ENCODE data around the gene TAS1R2. TPM values are rescaled to one million over a fixed set of nuclear protein-coding genes. Genes with fewer than 3 reads are reported as not detected.
"Not testable (repeated sequence)": the region's sequence is repeated elsewhere in the genome, so short reads cannot be mapped to it uniquely, and the experiment has no call there.

The TAS1R2 gene
- total and polyA plus RNA-seq, 7 donors = not detected

- no peak overlapping the region for H3K4me3 ChIP-seq
- no peaks in the 10 kb centered on the region for H3K9me3 ChIP-seq
- DNase-seq (no peak), ATAC-seq (no peak)
- no peak overlapping the region for H3K27ac ChIP-seq
- TF ChIP-seq, protein P1, sequence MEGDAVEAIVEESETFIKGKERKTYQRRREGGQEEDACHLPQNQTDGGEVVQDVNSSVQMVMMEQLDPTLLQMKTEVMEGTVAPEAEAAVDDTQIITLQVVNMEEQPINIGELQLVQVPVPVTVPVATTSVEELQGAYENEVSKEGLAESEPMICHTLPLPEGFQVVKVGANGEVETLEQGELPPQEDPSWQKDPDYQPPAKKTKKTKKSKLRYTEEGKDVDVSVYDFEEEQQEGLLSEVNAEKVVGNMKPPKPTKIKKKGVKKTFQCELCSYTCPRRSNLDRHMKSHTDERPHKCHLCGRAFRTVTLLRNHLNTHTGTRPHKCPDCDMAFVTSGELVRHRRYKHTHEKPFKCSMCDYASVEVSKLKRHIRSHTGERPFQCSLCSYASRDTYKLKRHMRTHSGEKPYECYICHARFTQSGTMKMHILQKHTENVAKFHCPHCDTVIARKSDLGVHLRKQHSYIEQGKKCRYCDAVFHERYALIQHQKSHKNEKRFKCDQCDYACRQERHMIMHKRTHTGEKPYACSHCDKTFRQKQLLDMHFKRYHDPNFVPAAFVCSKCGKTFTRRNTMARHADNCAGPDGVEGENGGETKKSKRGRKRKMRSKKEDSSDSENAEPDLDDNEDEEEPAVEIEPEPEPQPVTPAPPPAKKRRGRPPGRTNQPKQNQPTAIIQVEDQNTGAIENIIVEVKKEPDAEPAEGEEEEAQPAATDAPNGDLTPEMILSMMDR (IDR thresholded peaks at IDR 0.05) = no peak
- H3K4me1 ChIP-seq = no peaks in the 10 kb centered on the region
- intact Hi-C loops (cut with DNase I) = loop anchor here in 1 of 2 donors (5.0 kb wide), 1 partner anchor 275 kb away; no protein-coding TSS in a partner anchor
- peaks cover 0 to 46% of the 10 kb centered on the region in 2 donors for H3K36me3 ChIP-seq (ENCODE audit: insufficient read depth in 1 of 2, low read depth in 1 of 2)
- no peaks in the 10 kb centered on the region for H3K27me3 ChIP-seq (ENCODE audit: insufficient read depth in 3 of 3, low read length in 2 of 3)
- WGBS, 3 donors = 88 to 90% (median 89%) methylated on average over 8 of the region's 8 CpGs
Observed at GRCh38 chr1:18872071-18872611, 12.7 kb upstream of the TAS1R2 start.

- no peak for ATAC-seq
- intact Hi-C loops (cut with DNase I) = loop anchor here in 1 of 2 donors (5.0 kb wide), 1 partner anchor 274 kb away; no protein-coding TSS in a partner anchor
- whole genome bisulfite sequencing, 3 donors = 81 to 83% (median 81%) methylated on average over 7 of the region's 7 CpGs
Observed at GRCh38 chr1:18871401-18872070, 12.1 kb upstream of the TAS1R2 start.

DNA sequence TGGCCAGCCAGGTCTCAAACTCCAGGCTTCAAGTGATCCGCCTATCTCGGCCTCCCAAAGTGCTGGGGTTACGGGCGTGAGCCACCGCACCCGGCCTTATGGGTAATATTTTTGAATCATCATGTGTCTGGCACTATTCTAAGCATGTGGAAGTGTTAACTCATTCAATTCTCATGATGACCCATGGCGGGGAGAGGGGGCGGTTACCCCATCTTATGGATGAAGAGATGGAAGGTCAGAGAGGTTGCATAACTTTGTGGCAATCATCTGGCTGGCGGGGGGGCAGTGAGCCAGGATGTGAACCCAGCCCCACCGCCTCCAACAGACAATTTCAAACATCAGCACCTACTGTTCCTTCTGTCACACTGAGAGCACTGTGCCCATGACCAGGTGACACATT, 11.5 kb upstream of the TAS1R2 start:
- WGBS, 3 donors = 85 to 96% (median 86%) methylated on average over 10 of the region's 10 CpGs
- no peaks in the 10 kb centered on the region for H3K4me1 ChIP-seq
- no peak overlapping the region for H3K27ac ChIP-seq
- no peak overlapping the region for H3K4me3 ChIP-seq
- intact Hi-C loops (cut with DNase I) = loop anchor here in 1 of 2 donors (5.0 kb wide), 1 partner anchor 274 kb away; no protein-coding TSS in a partner anchor
- peaks cover 0 to 34% of the 10 kb centered on the region in 2 donors for H3K36me3 ChIP-seq (ENCODE audit: insufficient read depth in 1 of 2, low read depth in 1 of 2)
- TF ChIP-seq, protein P1 (IDR thresholded peaks at IDR 0.05) = no peak
- DNase-seq = no peak
- no peaks in the 10 kb centered on the region for H3K9me3 ChIP-seq
- H3K27me3 ChIP-seq (ENCODE audit: insufficient read depth in 3 of 3, low read length in 2 of 3) = no peaks in the 10 kb centered on the region
- ATAC-seq = no peak

More at GRCh38 chr1:18871401-18872070, 12.1 kb upstream of the TAS1R2 start:
- Histone ChIP-seq H3K4me3 (no peak overlapping the region), H3K36me3 (ENCODE audit: insufficient read depth in 1 of 2, low read depth in 1 of 2) (peaks cover 0 to 40% of the 10 kb centered on the region in 2 donors), H3K27me3 (ENCODE audit: insufficient read depth in 3 of 3, low read length in 2 of 3) (no peaks in the 10 kb centered on the region), H3K9me3 (no peaks in the 10 kb centered on the region), H3K4me1 (no peaks in the 10 kb centered on the region), H3K27ac (no peak overlapping the region)
- TF ChIP-seq, protein P1 (IDR thresholded peaks at IDR 0.05) = no peak
- no peak for DNase-seq

DNA sequence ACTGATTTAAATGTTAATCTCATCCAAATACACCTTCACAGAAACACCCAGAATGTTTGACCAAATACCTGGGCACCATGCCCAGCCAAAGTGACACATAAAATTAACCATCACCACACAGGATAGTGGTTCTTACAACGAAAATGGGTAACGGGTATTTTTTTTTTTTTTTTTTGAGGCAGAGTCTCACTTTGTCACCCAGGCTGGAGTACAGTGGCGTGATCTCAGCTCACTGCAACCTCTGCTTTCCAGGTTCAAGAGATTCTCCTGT, 11.1 kb upstream of the TAS1R2 start:
- not testable (repeated sequence) for H3K9me3 ChIP-seq; H3K27me3 ChIP-seq (ENCODE audit: insufficient read depth in 3 of 3, low read length in 2 of 3); ATAC-seq; H3K4me3 ChIP-seq; H3K27ac ChIP-seq; H3K4me1 ChIP-seq; DNase-seq
- WGBS, 3 donors = 73 to 85% (median 82%) methylated on average over 3 of the region's 3 CpGs
- intact Hi-C loops (cut with DNase I) = loop anchor here in 1 of 2 donors (5.0 kb wide), 1 partner anchor 273 kb away; no protein-coding TSS in a partner anchor
- peaks cover 0 to 30% of the 10 kb centered on the region in 2 donors for H3K36me3 ChIP-seq (ENCODE audit: insufficient read depth in 1 of 2, low read depth in 1 of 2)

DNA sequence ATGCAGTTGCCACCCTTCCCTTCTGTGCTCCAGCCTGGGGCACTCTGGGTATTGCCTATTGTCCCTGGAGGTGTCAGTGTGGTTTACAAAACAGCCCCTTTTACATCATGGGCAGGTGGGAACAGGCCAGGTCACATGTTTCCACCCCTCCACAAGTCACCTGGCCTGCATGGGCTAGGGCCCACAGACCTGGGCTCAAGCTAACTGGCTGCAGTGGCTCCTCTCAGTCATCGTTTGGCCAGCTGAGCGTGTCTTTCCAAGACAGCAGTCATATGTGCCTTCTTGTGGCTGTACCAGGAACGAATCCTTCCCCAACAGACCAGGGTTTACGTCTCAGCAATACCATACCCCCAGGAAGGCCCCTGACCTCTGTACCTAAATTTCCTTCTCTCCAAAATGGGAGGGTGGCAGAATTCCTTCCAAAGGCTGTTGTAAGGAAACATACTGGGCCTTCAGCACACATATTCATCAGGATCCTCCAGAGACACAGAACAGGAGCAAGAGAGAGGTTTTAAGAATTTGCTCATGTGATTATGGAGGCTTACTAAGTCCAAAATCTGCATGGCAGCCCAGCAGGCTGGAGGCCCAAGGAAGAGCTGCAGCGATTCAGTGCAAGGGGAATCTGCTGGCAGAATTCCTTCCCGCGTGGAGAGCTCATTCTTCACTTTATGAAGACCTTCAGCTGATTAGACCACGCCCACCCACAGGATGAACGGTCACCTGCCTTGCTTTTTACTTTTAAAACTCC, 10.6 kb upstream of the TAS1R2 start:
- intact Hi-C loops (cut with DNase I) = loop anchor here in 1 of 2 donors (5.0 kb wide), 1 partner anchor 273 kb away; no protein-coding TSS in a partner anchor
- 70 to 78% (median 73%) methylated on average over 9 of the region's 9 CpGs for WGBS, 3 donors
- TF ChIP-seq, protein P1 (IDR thresholded peaks at IDR 0.05) = no peak
- H3K4me3 ChIP-seq = no peak overlapping the region
- no peaks in the 10 kb centered on the region for H3K9me3 ChIP-seq
- ATAC-seq = no peak
- H3K36me3 ChIP-seq (ENCODE audit: insufficient read depth in 1 of 2, low read depth in 1 of 2) = peaks cover 0 to 28% of the 10 kb centered on the region in 2 donors
- H3K4me1 ChIP-seq = no peaks in the 10 kb centered on the region
- DNase-seq = no peak
- no peaks in the 10 kb centered on the region for H3K27me3 ChIP-seq (ENCODE audit: insufficient read depth in 3 of 3, low read length in 2 of 3)
- H3K27ac ChIP-seq = no peak overlapping the region

Data from psoas muscle (tissue), 8 donors.